ENCODE results near the gene GAS7. TPM values are rescaled to one million over a fixed set of nuclear protein-coding genes. Genes with fewer than 3 reads are reported as not detected.

Gene GAS7
- total RNA-seq, 1 donor from 2014 or later = 78.0 TPM

- Histone ChIP-seq H3K27ac (no peak overlapping the region), H3K4me1 (no peaks in the 10 kb centered on the region), H3K9me3 (no peaks in the 10 kb centered on the region), H3K4me3 (no peak overlapping the region), H3K27me3 (no peaks in the 10 kb centered on the region), H3K36me3 (no peaks in the 10 kb centered on the region)
- DNase-seq (ENCODE audit: low spot score in 2 of 2) = no peak
- intact Hi-C loops (cut with DNase I) = no loop called here
- no peak for TF ChIP-seq CTCF (IDR thresholded peaks at IDR 0.05)
Observed at GRCh38 chr17:9862220-9862619, 336.2 kb downstream of the GAS7 start.

GRCh38 chr17:9860851-9861250 is 337.6 kb downstream of the GAS7 start:
- no peaks in the 10 kb centered on the region for H3K4me1 ChIP-seq
- H3K36me3 ChIP-seq = no peaks in the 10 kb centered on the region
- no peak overlapping the region for H3K4me3 ChIP-seq
- TF ChIP-seq CTCF (IDR thresholded peaks at IDR 0.05) = no peak
- DNase-seq (ENCODE audit: low spot score in 2 of 2) = no peak
- intact Hi-C loops (cut with DNase I) = no loop called here
- no peak overlapping the region for H3K27ac ChIP-seq
- H3K27me3 ChIP-seq = no peaks in the 10 kb centered on the region
- H3K9me3 ChIP-seq = no peaks in the 10 kb centered on the region

Other genes starting within 250 kb of the GAS7 start
- gene MYH13, start 174.4 kb upstream of the GAS7 start, total RNA-seq = not detected
- not detected for gene MYH8, start 223.3 kb upstream of the GAS7 start, total RNA-seq

Data from ascending aorta (tissue), 2 donors.